ENCODE measurements around the gene SOS2.

The SOS2 gene

GRCh38 chr14:50067723-50068495 is 163.5 kb downstream of the SOS2 start:
- H3K27ac ChIP-seq, result no peak overlapping the region
- TF ChIP-seq CTCF (IDR thresholded peaks at IDR 0.05), result no peak
